IMR-90 (cell line): ENCODE data around the gene KRI1. TPM values are rescaled to one million over a fixed set of nuclear protein-coding genes. Genes with fewer than 3 reads are reported as not detected.

Experiments
- ATAC-seq: fragments of 200-7000 bp; cut with Tn5 transposase; 2 replicates; pipeline ENCODE4 v1.9.1; 2020; ENCODE audit warnings: low read depth, mild to moderate bottlenecking, moderate library complexity
- BruUV-seq: library from RNA; stranded (reverse); fragments of 400-500 nt; replicated peaks from 2 replicates; lab custom pipeline; 2021; lab: Mats Ljungman, UMichigan
- CTCF ChIA-PET: fragments of 300-600 bp; formaldehyde crosslinking; extraction: SDS; loops from one replicate; lab custom pipeline; 2021; ENCODE audit warnings: antibody characterized with exemption; lab: Yijun Ruan, JAX
- POLR2A ChIA-PET: fragments of 300-600 bp; sonication (Branson Sonifier 250); formaldehyde crosslinking; loops from one replicate; lab custom pipeline; 2022; ENCODE audit warnings: antibody characterized with exemption; ENCODE audit not compliant: unreplicated experiment; lab: Charles Lee
- DNase-seq: peaks from one replicate; pipeline ENCODE4 v3.0.0; 2013
- H2AFZ ChIP-seq: replicated peaks from 2 replicates; pipeline ENCODE3; 2013; ENCODE audit warnings: low read length, mild to moderate bottlenecking; ENCODE audit not compliant: poor library complexity
- H2AK5ac ChIP-seq: 2 replicates; pipeline ENCODE4 v1.6.1; 2013; ENCODE audit warnings: low read depth, low read length, inconsistent platforms
- H2AK9ac ChIP-seq: replicated peaks from 2 replicates; pipeline ENCODE3; 2013; ENCODE audit warnings: mild to moderate bottlenecking, low read depth, low read length, moderate library complexity; ENCODE audit not compliant: poor library complexity
- H2BK120ac ChIP-seq: 2 replicates; pipeline ENCODE4 v1.6.1; 2013; ENCODE audit warnings: low read depth, low read length, inconsistent platforms
- H2BK15ac ChIP-seq: 3 replicates; pipeline ENCODE4 v1.6.1; 2013; ENCODE audit warnings: low read depth, low read length, inconsistent platforms
- H2BK20ac ChIP-seq: 2 replicates; pipeline ENCODE4 v1.6.1; 2013; ENCODE audit warnings: low read depth, mild to moderate bottlenecking, inconsistent platforms, low read length, moderate library complexity
- H2BK5ac ChIP-seq: 2 replicates; pipeline ENCODE4 v1.6.1; 2013; ENCODE audit warnings: mild to moderate bottlenecking, low read depth, low read length, inconsistent platforms; ENCODE audit not compliant: poor library complexity, severe bottlenecking
- H3K14ac ChIP-seq: replicated peaks from 2 replicates; pipeline ENCODE4 v1.6.1; 2013; ENCODE audit warnings: low read depth, low read length, inconsistent platforms
- H3K18ac ChIP-seq: 2 replicates; pipeline ENCODE4 v1.6.1; 2013; ENCODE audit warnings: low read depth, low read length, control low read depth
- H3K23ac ChIP-seq: 2 replicates; pipeline ENCODE4 v1.6.1; 2013; ENCODE audit warnings: low read depth, low read length, inconsistent platforms
- H3K27ac ChIP-seq: 2 replicates; pipeline ENCODE4 v1.5.1; 2013; ENCODE audit warnings: mild to moderate bottlenecking, control low read depth, low read length; ENCODE audit not compliant: insufficient read depth
- H3K27me3 ChIP-seq: 2 replicates; pipeline ENCODE4 v1.6.1; 2013; ENCODE audit warnings: low read length; ENCODE audit not compliant: control insufficient read depth, insufficient read depth
- H3K36me3 ChIP-seq: 2 replicates; pipeline ENCODE4 v1.6.1; 2013; ENCODE audit warnings: low read length, mixed read lengths; ENCODE audit not compliant: control insufficient read depth, insufficient read depth
- H3K4ac ChIP-seq: 2 replicates; pipeline ENCODE4 v1.6.1; 2013; ENCODE audit warnings: low read depth, low read length, inconsistent platforms
- H3K4me1 ChIP-seq: 2 replicates; pipeline ENCODE4 v1.6.1; 2013; ENCODE audit warnings: low read length, mixed read lengths; ENCODE audit not compliant: control insufficient read depth, insufficient read depth
- H3K4me2 ChIP-seq: 2 replicates; pipeline ENCODE4 v1.6.1; 2013; ENCODE audit warnings: low read depth, mild to moderate bottlenecking, control low read depth, low read length, moderate library complexity
- H3K4me3 ChIP-seq: 2 replicates; pipeline ENCODE4 v1.5.1; 2013; ENCODE audit warnings: low read depth, mild to moderate bottlenecking, control low read depth, low read length, moderate library complexity; ENCODE audit not compliant: insufficient read depth
- H3K56ac ChIP-seq: 2 replicates; pipeline ENCODE4 v1.6.1; 2013; ENCODE audit warnings: low read length, inconsistent platforms; ENCODE audit not compliant: insufficient read depth; ENCODE audit errors: extremely low read depth
- H3K79me1 ChIP-seq, 2 experiments: 2 replicates each; pipeline ENCODE4 v1.6.1; 2013; ENCODE audit warnings: low read length in 2 of 2, inconsistent platforms in 1 of 2, low read depth in 1 of 2
- H3K9ac ChIP-seq: 2 replicates; pipeline ENCODE4 v1.6.1; 2013; ENCODE audit warnings: low read depth, low read length, control low read depth
- H3K9me1 ChIP-seq: 2 replicates; pipeline ENCODE4 v1.6.1; 2013; ENCODE audit warnings: low read length, inconsistent platforms; ENCODE audit not compliant: insufficient read depth
- H3K9me3 ChIP-seq: 2 replicates; pipeline ENCODE4 v1.6.1; 2013; ENCODE audit warnings: low read length; ENCODE audit not compliant: control insufficient read depth, insufficient read depth
- H4K20me1 ChIP-seq: 2 replicates; pipeline ENCODE4 v1.6.1; 2013; ENCODE audit warnings: low read length, inconsistent platforms; ENCODE audit not compliant: insufficient read depth
- H4K5ac ChIP-seq: 2 replicates; pipeline ENCODE4 v1.6.1; 2013; ENCODE audit warnings: mild to moderate bottlenecking, low read depth, low read length, control low read depth
- H4K8ac ChIP-seq, 2 experiments: 2 replicates each; pipeline ENCODE4 v1.6.1; 2013; ENCODE audit warnings: low read depth in 2 of 2, low read length in 2 of 2, control low read depth in 1 of 2, inconsistent platforms in 1 of 2
- H4K91ac ChIP-seq: 2 replicates; pipeline ENCODE4 v1.6.1; 2013; ENCODE audit warnings: low read depth, low read length, inconsistent platforms; ENCODE audit not compliant: insufficient read depth
- BHLHE40 ChIP-seq: fragments of 150-350 bp; IDR thresholded peaks from 2 replicates; pipeline ENCODE4 v1.6.1; 2016; ENCODE audit warnings: mild to moderate bottlenecking, low read depth, low read length
- CTCF ChIP-seq: conservative IDR thresholded peaks from 2 replicates; pipeline ENCODE4 v1.5.1; 2012; ENCODE audit warnings: mild to moderate bottlenecking, low read depth, low read length, improper control_type of control experiment
- ELK1 ChIP-seq: fragments of 150-350 bp; IDR thresholded peaks from 2 replicates; pipeline ENCODE4 v1.6.1; 2016; ENCODE audit warnings: low read depth, mild to moderate bottlenecking, low read length, moderate library complexity, borderline replicate concordance
- FOS ChIP-seq: fragments of 150-350 bp; IDR thresholded peaks from 2 replicates; pipeline ENCODE4 v1.6.1; 2016; ENCODE audit warnings: low read depth, low read length
- MAFK ChIP-seq: IDR thresholded peaks from 2 replicates; pipeline ENCODE4 v1.6.1; 2012; ENCODE audit warnings: low read depth, low read length, improper control_type of control experiment
- MAZ ChIP-seq: IDR thresholded peaks from 2 replicates; pipeline ENCODE4 v1.6.1; 2012; ENCODE audit warnings: low read depth, mild to moderate bottlenecking, low read length, improper control_type of control experiment, moderate library complexity, borderline replicate concordance
- MXI1 ChIP-seq: IDR thresholded peaks from 2 replicates; pipeline ENCODE4 v1.6.1; 2012; ENCODE audit warnings: low read depth, mild to moderate bottlenecking, low read length, moderate library complexity, borderline replicate concordance
- NFE2L2 ChIP-seq: fragments of 150-350 bp; IDR thresholded peaks from 2 replicates; pipeline ENCODE4 v1.6.1; 2016; ENCODE audit warnings: low read depth, mild to moderate bottlenecking, low read length
- POLR2A ChIP-seq: IDR thresholded peaks from 2 replicates; pipeline ENCODE4 v1.6.1; 2012; ENCODE audit warnings: mild to moderate bottlenecking, low read depth, low read length
- RAD21 ChIP-seq: IDR thresholded peaks from 2 replicates; pipeline ENCODE4 v1.6.1; 2012; ENCODE audit warnings: low read length, improper control_type of control experiment
- SMC3 ChIP-seq: fragments of 150-350 bp; IDR thresholded peaks from 2 replicates; pipeline ENCODE4 v1.6.1; 2016; ENCODE audit warnings: low read depth, mild to moderate bottlenecking, antibody characterized with exemption, low read length, moderate library complexity
- USF2 ChIP-seq: fragments of 150-350 bp; IDR thresholded peaks from 2 replicates; pipeline ENCODE4 v1.6.1; 2017; ENCODE audit warnings: mild to moderate bottlenecking, antibody characterized with exemption, low read length, low read depth
- WGBS, 2 experiments: methylation state at CpG; one replicate each; pipeline versions ENCODE4 v1.1.5 to v1.1.7; 2013; ENCODE audit warnings: missing lambda C conversion rate in 2 of 2; ENCODE audit not compliant: insufficient read length in 1 of 2; ENCODE audit errors: extremely low coverage in 2 of 2; 5-methylcytosine and 5-hydroxymethylcytosine counted together
- dilution Hi-C: fragments of 300-500 bp; cut with HindIII; formaldehyde crosslinking; loops from one replicate; pipeline ENCODE4 v1.14.3; 2018; ENCODE audit warnings: low sequenced_read_pairs; ENCODE audit not compliant: unreplicated experiment
- in situ Hi-C: fragments of 300-500 bp; cut with MboI; formaldehyde crosslinking; loops from 3 replicates; pipeline ENCODE4 v1.14.3; 2019; ENCODE audit warnings: low sequenced_read_pairs, inconsistent platforms, mixed read lengths
- intact Hi-C: fragments of 100-400 bp; cut with micrococcal nuclease; formaldehyde crosslinking; loops from 2 replicates; pipeline ENCODE4 v1.10.0; 2022
- polyA plus RNA-seq, 3 experiments: library from polyadenylated mRNA; depleted of rRNA; stranded (reverse); fragments of >200 nt; gene quantifications; 2 replicates each; pipeline ENCODE4 v1.2.3, GENCODE V29; 2012; ENCODE audit warnings: low replicate concordance in 1 of 3
- total RNA-seq: library from RNA; depleted of rRNA; stranded (reverse); fragments of >200 nt; gene quantifications from 2 replicates; pipeline ENCODE4 v1.2.3, GENCODE V29; 2012

KRI1 gene
- total and polyA plus RNA-seq, 2 of the 4 experiments (the other 2 are of a cell fraction) = 5.7 to 13.3 TPM

GRCh38 chr19:10533646-10534386 lies 32.0 kb downstream of the KRI1 start:
- no peak overlapping the region for H3K56ac ChIP-seq
- H4K20me1 ChIP-seq = no peaks in the 10 kb centered on the region
- H3K79me1 ChIP-seq = no peaks in the 10 kb centered on the region
- no peak overlapping the region for H4K5ac ChIP-seq
- DNase-seq (peak; percentile 88), ATAC-seq (peak; percentile 88)
- H3K27me3 ChIP-seq = peaks cover 4% of the 10 kb centered on the region; the same call in 1 of the 2 replicates
- no peak overlapping the region for H2AK9ac ChIP-seq
- no peak overlapping the region for H3K23ac ChIP-seq
- no peak overlapping the region for H2AFZ ChIP-seq
- 0 out of 2 replicates have a peak overlapping the region, but pooled peaks have one; percentile 8 for H3K4ac ChIP-seq
- no peak overlapping the region for H2BK15ac ChIP-seq
- H4K8ac ChIP-seq = peak overlapping the region in 1 of 2 experiments; percentile 59; a peak in 1 of 4 replicates
- H3K9ac ChIP-seq = no peak overlapping the region
- H3K14ac ChIP-seq = no peak overlapping the region
- ChIA-PET CTCF (interaction anchor here (0.6 to 0.7 kb wide), 2 partner anchors 8 to 22 kb away, joined by 3 to 5 read pairs; no protein-coding TSS in a partner anchor), POLR2A (no interaction called here)
- no peaks in the 10 kb centered on the region for H3K4me1 ChIP-seq
- dilution Hi-C loops = no loop called here
- no TSS peak for BruUV-seq
- in situ Hi-C loops = no loop called here
- no peak overlapping the region for H3K4me3 ChIP-seq
- H4K91ac ChIP-seq = no peak overlapping the region
- H2BK20ac ChIP-seq = peak overlapping the region; percentile 10; the same call in 1 of the 2 replicates
- WGBS, 2 experiments = 53% methylated on average over 3 of the region's 10 CpGs; no CpG with 5 or more reads in 1 of the 2 experiments
- peak overlapping the region; percentile 70 for H2BK5ac ChIP-seq
- peak overlapping the region; percentile 54 for H3K27ac ChIP-seq
- H3K9me3 ChIP-seq = peaks cover 2% of the 10 kb centered on the region; the same call in 1 of the 2 replicates
- H2BK120ac ChIP-seq = peak overlapping the region; percentile 2
- no peaks in the 10 kb centered on the region for H3K36me3 ChIP-seq
- peak overlapping the region; percentile 25; the same call in 1 of the 2 replicates for H3K4me2 ChIP-seq
- no peaks in the 10 kb centered on the region for H3K9me1 ChIP-seq
- no peak overlapping the region for H3K18ac ChIP-seq
- H2AK5ac ChIP-seq = no peak overlapping the region
- intact Hi-C loops = no loop called here
- TF ChIP-seq MXI1 (no peak), RAD21 (no peak), MAFK (no peak), BHLHE40 (no peak), SMC3 (no peak), ELK1 (no peak), MAZ (no peak), USF2 (no peak), CTCF (no peak), NFE2L2 (no peak), POLR2A (no peak), FOS (no peak)
